GM19035 (cell line): ENCODE results near the gene SUZ12.
"Not testable (repeated sequence)": the region's sequence is repeated elsewhere in the genome, so short reads cannot be mapped to it uniquely, and the experiment has no call there.

Source experiments
- ATAC-seq: cut with Tn5 transposase; IDR thresholded peaks from one replicate; pipeline ENCODE4 v1.9.1; 2021; ENCODE audit not compliant: unreplicated experiment

The SUZ12 gene

GRCh38 chr17:31951953-31952352, 15.1 kb downstream of the SUZ12 start:
- not testable (repeated sequence) for ATAC-seq

- ATAC-seq, result not testable (repeated sequence)
Observed at GRCh38 chr17:31964131-31964530, 27.3 kb downstream of the SUZ12 start.

GRCh38 chr17:31967648-31968047, 30.8 kb downstream of the SUZ12 start:
- no peak for ATAC-seq

- not testable (repeated sequence) for ATAC-seq
Observed at GRCh38 chr17:31970416-31970815, 33.6 kb downstream of the SUZ12 start.

GRCh38 chr17:31974269-31975071, 37.7 kb downstream of the SUZ12 start:
- not testable (repeated sequence) for ATAC-seq

GRCh38 chr17:31975391-31975790, 38.6 kb downstream of the SUZ12 start:
- not testable (repeated sequence) for ATAC-seq

GRCh38 chr17:31991821-31992220, 55.0 kb downstream of the SUZ12 start:
- not testable (repeated sequence) for ATAC-seq

GRCh38 chr17:31997005-31997404, 60.2 kb downstream of the SUZ12 start:
- ATAC-seq, result no peak

GRCh38 chr17:32006957-32007462, 70.2 kb downstream of the SUZ12 start, which contains the start of gene LRRC37B:
Gene LRRC37B, plus strand, starts transcription at chr17:32007383. Its CDS starts 14,010 bp downstream, at chr17:32021393.
- ATAC-seq, result peak; percentile 90

- peak; percentile 40 for ATAC-seq
Observed at GRCh38 chr17:32007463-32008298, 70.9 kb downstream of the SUZ12 start.

- ATAC-seq, result no peak
Observed at GRCh38 chr17:32009262-32009542, 72.4 kb downstream of the SUZ12 start.

GRCh38 chr17:32010114-32010513, 73.3 kb downstream of the SUZ12 start:
- no peak for ATAC-seq

- ATAC-seq, result no peak
Observed at GRCh38 chr17:32015245-32016013, 78.6 kb downstream of the SUZ12 start.

- no peak for ATAC-seq
Observed at GRCh38 chr17:32016231-32016630, 79.4 kb downstream of the SUZ12 start.

GRCh38 chr17:32019228-32019627, 82.4 kb downstream of the SUZ12 start:
- no peak for ATAC-seq

- no peak for ATAC-seq
Observed at GRCh38 chr17:32020943-32021614, 84.3 kb downstream of the SUZ12 start.

GRCh38 chr17:32021615-32021955, 84.8 kb downstream of the SUZ12 start:
- ATAC-seq, result no peak

- ATAC-seq, result not testable (repeated sequence)
Observed at GRCh38 chr17:32022554-32022953, 85.7 kb downstream of the SUZ12 start.

GRCh38 chr17:32027271-32027670, 90.5 kb downstream of the SUZ12 start:
- not testable (repeated sequence) for ATAC-seq

- ATAC-seq, result no peak
Observed at GRCh38 chr17:32033223-32033622, 96.4 kb downstream of the SUZ12 start.

- ATAC-seq, result not testable (repeated sequence)
Observed at GRCh38 chr17:32033812-32034211, 97.0 kb downstream of the SUZ12 start.
